HL-60 (cell line): ENCODE results near the gene BACE1.

Experiments
- CTCF ChIP-seq: IDR thresholded peaks from one replicate; pipeline ENCODE4 v1.5.1; 2011; ENCODE audit warnings: low read length, control low read depth, inconsistent platforms; ENCODE audit not compliant: insufficient read depth
- GABPA ChIP-seq: IDR thresholded peaks from 2 replicates; pipeline ENCODE4 v1.6.1; 2012; ENCODE audit warnings: low read depth
- POLR2AphosphoS5 ChIP-seq: IDR thresholded peaks from 2 replicates; pipeline ENCODE4 v1.6.1; 2012; ENCODE audit warnings: low read depth
- SPI1 ChIP-seq: IDR thresholded peaks from 2 replicates; pipeline ENCODE4 v1.6.1; 2012; ENCODE audit warnings: low read depth, mild to moderate bottlenecking, borderline replicate concordance
- TF ChIP-seq, protein P1 (sequence below): IDR thresholded peaks from 2 replicates; pipeline ENCODE4 v1.6.1; 2012; ENCODE audit warnings: low read depth; ENCODE audit not compliant: insufficient replicate concordance

GRCh38 chr11:117298195-117298594 lies 17.9 kb downstream of the BACE1 start:
- TF ChIP-seq POLR2AphosphoS5 (no peak), CTCF (no peak), GABPA (no peak), SPI1 (no peak)
- TF ChIP-seq, protein P1, sequence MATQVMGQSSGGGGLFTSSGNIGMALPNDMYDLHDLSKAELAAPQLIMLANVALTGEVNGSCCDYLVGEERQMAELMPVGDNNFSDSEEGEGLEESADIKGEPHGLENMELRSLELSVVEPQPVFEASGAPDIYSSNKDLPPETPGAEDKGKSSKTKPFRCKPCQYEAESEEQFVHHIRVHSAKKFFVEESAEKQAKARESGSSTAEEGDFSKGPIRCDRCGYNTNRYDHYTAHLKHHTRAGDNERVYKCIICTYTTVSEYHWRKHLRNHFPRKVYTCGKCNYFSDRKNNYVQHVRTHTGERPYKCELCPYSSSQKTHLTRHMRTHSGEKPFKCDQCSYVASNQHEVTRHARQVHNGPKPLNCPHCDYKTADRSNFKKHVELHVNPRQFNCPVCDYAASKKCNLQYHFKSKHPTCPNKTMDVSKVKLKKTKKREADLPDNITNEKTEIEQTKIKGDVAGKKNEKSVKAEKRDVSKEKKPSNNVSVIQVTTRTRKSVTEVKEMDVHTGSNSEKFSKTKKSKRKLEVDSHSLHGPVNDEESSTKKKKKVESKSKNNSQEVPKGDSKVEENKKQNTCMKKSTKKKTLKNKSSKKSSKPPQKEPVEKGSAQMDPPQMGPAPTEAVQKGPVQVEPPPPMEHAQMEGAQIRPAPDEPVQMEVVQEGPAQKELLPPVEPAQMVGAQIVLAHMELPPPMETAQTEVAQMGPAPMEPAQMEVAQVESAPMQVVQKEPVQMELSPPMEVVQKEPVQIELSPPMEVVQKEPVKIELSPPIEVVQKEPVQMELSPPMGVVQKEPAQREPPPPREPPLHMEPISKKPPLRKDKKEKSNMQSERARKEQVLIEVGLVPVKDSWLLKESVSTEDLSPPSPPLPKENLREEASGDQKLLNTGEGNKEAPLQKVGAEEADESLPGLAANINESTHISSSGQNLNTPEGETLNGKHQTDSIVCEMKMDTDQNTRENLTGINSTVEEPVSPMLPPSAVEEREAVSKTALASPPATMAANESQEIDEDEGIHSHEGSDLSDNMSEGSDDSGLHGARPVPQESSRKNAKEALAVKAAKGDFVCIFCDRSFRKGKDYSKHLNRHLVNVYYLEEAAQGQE = no peak
